22Rv1 (cell line): ENCODE measurements around the gene RMRP.
"Not testable (repeated sequence)": the region's sequence is repeated elsewhere in the genome, so short reads cannot be mapped to it uniquely, and the experiment has no call there.

Source experiments
- H3K27ac ChIP-seq: fragments of 450-650 bp; 2 replicates; pipeline ENCODE4 v1.5.1; 2017
- ZFX ChIP-seq: fragments of 450-650 bp; IDR thresholded peaks from 2 replicates; pipeline ENCODE4 v1.6.1; 2017; ENCODE audit warnings: antibody characterized with exemption, borderline replicate concordance
- TF ChIP-seq, protein P1 (sequence below): fragments of 450-650 bp; IDR thresholded peaks from 2 replicates; pipeline ENCODE4 v1.5.1; 2017; ENCODE audit warnings: mild to moderate bottlenecking

The RMRP gene

DNA sequence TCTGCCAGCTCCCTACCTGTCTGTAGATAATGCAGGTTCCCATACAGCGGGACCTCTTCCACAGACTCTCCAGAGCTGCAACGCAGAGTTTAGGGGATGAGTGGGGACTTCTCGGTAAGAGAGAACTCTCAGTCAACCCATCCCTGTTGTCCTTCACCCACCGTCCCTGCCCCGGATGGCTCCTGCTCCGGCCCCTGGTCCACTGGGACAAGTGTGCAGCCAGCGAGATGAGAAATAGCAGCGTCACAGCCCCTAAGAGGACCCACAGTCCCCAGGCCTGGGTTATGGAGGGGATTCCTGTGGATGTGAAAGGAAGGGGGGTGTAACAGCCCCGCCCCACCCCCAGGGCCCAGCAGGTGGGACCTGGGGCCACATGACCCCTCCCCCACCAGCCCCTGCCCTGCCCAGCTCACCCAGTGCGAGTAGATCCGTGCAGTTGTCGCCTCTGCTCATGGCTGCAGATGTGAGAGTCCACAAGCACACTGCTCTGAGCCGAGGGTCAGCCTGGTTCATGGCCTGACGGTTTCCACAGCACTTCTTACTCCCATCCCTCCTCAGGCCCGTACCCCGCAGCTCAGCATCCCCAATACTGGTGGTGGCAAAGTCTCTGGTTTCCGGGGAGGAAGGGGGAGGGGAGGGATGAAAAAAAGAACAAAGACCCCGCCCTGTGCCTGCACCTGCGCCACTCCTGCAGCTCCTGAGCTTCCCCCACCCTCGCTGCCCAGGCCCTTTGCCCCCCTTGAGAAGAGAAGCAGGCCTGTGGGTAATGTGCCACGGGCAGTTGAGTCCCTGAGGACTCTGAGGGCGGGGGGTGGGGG, 7.3 kb downstream of the RMRP start, which contains the start of gene SIT1:
SIT1 (minus strand) TSS at position 591 of the 818 bp plus-strand sequence; CDS start at position 513, 78 bp downstream.
- TF ChIP-seq ZFX, result no peak
- TF ChIP-seq, protein P1, sequence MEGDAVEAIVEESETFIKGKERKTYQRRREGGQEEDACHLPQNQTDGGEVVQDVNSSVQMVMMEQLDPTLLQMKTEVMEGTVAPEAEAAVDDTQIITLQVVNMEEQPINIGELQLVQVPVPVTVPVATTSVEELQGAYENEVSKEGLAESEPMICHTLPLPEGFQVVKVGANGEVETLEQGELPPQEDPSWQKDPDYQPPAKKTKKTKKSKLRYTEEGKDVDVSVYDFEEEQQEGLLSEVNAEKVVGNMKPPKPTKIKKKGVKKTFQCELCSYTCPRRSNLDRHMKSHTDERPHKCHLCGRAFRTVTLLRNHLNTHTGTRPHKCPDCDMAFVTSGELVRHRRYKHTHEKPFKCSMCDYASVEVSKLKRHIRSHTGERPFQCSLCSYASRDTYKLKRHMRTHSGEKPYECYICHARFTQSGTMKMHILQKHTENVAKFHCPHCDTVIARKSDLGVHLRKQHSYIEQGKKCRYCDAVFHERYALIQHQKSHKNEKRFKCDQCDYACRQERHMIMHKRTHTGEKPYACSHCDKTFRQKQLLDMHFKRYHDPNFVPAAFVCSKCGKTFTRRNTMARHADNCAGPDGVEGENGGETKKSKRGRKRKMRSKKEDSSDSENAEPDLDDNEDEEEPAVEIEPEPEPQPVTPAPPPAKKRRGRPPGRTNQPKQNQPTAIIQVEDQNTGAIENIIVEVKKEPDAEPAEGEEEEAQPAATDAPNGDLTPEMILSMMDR, result no peak
- H3K27ac ChIP-seq, result no peak within 1 kb of the TSS

DNA sequence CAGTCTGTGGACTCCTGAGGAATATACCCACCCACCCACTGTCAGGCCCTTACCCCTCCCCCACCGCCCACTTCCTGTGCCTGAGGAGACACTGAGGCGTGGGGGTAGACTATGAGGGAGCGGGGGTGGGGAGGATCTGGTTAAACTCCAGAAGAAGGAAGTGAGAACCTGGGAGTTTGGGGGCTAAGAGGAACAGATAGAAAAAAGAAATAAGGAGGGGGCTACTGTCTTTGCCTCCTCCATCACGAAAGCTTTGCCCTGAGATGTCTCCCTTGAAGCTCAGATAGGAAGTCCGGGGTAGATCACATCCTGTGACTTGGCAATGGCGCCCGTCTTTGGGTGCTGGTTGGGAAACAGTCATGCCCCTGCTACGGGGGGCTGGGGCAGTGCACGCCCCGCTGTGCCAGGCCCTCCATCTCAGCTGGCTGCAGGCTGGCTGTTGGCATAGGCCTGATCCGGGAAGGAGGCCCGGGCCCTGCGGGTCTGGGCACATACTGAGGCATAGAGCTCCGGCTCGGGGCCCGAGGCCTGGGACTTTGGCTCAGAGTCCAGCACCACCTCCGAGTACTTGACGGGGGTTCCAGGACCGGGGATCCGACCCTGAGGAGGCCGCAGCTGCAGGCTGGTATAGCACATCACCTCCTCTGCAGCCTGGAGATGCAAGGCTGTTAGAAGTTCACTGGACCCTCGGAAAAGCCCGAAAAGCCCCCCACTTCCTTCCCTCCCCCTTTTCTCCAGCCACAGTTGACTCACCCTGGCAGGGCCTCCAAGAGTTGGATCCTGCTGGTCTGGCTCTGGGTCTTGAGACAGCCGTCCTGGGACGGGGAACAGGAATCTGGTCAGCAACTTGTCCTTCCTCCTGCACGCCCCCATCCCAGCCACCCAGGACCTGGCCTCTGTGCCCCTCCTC, 8.1 kb downstream of the RMRP start:
- TF ChIP-seq ZFX, result no peak
- TF ChIP-seq, protein P1, result no peak
- H3K27ac ChIP-seq, result no peak overlapping the region

DNA sequence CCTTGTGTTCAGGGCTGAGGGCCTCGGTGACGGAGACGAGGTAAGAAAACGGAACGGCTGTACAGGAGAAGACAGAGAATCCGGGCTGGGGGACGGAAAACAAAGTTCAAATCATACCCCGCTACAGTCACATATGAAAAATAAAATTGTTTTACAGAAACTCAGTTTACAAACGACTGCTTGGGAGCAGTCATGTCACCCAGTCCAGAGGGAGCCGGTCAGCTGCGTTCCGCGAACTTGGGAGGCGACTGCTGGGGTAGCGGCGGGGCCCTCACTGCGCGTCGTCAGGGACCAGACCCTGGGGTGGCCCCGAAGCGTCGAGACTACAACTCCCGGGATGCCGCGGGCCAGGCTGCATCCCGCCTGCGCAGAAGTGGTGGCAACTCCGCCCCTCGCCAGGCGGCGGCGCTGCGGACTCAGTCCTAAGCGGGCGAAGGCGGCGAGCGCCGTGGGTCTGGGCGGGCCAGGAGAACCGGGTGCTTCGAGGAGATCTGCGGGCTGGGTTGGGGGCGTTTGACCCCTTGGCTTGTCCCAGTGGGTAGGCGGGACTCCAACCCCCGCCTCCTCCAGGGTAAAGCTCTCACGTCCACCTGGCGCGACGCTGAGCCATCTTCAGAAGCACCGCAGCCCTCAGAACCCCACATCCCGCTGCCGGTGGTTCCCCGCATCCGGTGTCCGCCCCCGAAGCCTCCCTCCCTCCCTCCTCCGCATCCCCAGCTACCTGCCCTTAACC, 11.1 kb downstream of the RMRP start:
- H3K27ac ChIP-seq, result 0 out of 2 replicates have a peak overlapping the region, but pooled peaks have one; percentile 15
- TF ChIP-seq, protein P1, result peak; percentile 96
- no peak for TF ChIP-seq ZFX

DNA sequence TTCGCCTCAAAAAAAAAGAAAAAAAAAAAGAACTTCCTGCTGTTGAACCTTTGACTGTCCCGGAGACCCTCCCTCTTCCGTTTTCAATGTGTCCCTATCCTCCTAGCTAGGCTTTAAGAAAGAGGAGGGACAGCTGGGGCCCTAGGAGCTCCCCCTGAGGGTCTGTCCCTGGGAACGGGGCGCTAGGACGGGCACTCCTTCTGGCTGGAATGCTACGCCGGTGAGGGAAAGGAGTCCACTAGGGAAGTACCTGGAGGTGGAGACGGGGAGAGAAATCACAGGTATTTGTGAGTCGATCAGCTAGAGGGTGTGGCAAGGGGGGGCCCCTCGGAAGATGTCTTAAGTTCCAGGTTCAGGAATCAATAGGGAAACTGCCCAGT, 11.7 kb downstream of the RMRP start:
- TF ChIP-seq, protein P1, result no peak
- TF ChIP-seq ZFX, result no peak
- no peak overlapping the region for H3K27ac ChIP-seq

DNA sequence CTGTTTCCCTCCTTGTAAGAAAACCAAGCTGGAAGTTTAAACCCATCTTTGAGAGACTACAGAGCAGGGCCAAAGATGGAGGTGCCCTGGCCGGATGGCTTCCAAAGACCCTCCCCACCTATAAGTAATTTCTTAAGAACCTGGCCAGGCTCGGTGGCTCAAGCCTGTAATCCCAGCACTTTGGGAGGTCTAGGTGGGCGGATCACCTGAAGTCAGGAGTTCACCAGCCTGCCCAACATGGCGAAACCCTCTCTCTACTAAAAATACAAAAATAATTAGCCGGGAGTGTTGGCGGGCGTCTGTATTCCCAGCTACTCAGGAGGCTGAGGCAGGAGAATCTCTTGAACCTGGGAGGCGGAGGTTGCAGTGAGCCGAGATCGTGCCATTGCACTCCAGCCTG, 12.1 kb downstream of the RMRP start:
- not testable (repeated sequence) for H3K27ac ChIP-seq

DNA sequence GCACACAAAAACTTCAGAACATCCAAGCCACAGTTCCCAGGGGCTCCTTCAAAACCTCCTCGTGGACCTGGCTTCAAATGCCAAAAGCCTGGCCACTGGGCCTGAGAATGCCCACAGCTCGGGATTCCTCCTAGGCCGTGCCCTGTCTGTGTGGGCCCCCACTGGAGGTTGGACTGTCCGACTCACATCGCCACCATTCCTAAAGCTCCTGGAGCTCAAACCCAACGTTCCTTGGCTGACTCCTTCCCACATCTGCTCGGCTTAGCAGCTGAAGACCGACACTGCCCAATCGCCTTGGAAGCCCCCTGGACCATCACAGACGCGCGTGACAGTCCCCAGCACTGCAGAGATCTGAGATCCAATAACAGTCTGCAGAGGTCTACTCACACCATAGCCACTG, 14.8 kb downstream of the RMRP start:
- no peak overlapping the region for H3K27ac ChIP-seq
- TF ChIP-seq, protein P1, result no peak
- TF ChIP-seq ZFX, result no peak

DNA sequence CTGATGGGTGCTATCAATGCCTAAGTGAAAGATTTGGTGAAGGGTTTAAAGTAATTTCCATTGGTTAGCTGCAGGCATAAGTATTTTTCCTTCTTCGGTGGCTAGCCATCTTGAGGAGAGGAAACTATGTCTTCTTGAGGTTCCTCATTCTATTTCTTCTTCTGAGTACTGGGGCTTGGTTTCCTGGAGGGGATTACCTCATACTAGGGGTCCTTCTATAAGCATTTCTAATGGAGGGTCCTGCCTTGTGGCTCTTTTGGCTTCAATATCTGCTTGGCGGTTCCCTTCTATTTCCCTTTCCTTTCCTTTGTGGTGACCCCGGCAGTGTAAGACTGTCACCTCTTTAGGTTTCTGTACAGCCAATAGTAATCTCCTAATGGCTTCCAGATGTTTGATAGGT, 16.3 kb downstream of the RMRP start:
- not testable (repeated sequence) for H3K27ac ChIP-seq

DNA sequence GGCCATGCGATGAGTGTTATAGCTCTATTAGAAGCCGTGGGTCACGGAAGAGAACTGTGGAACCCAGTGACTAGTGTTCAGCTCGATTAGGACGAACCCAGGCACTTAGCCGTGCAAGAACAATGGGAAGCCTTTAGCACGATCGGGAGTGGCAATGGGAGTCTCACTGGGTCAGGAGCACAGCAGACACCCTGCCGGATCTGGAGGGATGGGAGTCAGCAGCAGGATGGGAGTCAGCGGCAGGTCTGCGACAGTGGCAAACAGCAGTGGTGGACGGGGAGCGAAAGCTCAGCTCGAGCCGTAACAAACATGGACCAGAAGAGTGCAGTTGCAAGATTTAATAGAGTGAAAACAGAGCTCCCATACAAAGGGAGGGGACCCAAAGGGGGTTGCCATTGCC, 17.4 kb downstream of the RMRP start:
- not testable (repeated sequence) for H3K27ac ChIP-seq
